Fibroblast of skin of abdomen (primary cell): ENCODE measurements around the gene NFATC2IP.
"Not testable (repeated sequence)": the region's sequence is repeated elsewhere in the genome, so short reads cannot be mapped to it uniquely, and the experiment has no call there.

Experiments
- DNase-seq: peaks from one replicate; pipeline ENCODE4 v3.0.0-alpha.2; 2013

The NFATC2IP gene

DNA sequence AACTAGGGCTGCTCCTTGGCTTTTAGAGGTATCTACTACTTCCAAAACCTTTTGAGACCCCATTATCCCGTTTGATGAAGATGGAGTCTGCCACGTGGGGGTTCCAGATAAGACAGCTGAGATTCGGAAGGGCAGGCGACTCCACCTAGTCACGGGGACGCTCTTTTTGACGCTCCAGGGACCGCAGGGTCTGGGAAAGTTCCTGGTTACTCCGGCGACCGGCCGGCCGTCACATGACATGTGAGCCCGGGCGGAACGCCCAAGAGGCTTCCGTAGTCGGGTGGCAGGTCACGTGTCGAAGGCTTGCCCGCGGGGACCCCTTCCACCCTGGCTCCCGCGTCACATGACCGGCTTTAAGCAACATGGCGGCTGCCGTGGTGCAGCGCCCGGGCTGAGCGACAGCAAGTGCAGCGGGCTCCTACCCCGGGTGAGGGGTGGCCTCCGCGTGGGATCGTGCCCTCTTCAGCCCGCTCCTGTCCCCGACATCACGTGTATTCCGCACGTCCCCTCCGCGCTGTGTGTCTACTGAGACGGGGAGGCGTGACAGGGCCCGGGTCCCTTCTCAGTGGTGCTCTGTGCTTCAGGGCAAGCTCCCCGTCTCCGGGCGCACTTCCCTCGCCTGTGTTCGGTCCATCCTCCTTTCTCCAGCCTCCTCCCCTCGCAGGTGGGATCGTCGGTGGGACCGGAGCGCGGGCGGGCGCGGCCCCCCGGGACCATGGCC is 23.9 kb downstream of the NFATC2IP start, which contains the start of gene SPNS1:
Gene SPNS1, plus strand, starts transcription at position 342 of the 721 bp plus-strand sequence. Its CDS starts 374 bp downstream, at position 716.
- DNase-seq = peak; percentile 97

DNA sequence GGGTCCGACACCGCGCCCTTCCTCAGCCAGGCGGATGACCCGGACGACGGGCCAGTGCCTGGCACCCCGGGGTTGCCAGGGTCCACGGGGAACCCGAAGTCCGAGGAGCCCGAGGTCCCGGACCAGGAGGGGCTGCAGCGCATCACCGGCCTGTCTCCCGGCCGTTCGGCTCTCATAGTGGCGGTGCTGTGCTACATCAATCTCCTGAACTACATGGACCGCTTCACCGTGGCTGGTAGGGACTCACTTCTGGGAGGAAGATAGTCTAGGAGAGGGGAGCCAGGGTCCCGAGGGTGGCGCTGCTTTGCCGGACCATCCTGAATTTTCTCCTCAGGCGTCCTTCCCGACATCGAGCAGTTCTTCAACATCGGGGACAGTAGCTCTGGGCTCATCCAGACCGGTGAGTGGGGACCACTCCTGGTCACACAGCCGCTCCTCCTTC is 24.4 kb downstream of the NFATC2IP start:
- DNase-seq = no peak

DNA sequence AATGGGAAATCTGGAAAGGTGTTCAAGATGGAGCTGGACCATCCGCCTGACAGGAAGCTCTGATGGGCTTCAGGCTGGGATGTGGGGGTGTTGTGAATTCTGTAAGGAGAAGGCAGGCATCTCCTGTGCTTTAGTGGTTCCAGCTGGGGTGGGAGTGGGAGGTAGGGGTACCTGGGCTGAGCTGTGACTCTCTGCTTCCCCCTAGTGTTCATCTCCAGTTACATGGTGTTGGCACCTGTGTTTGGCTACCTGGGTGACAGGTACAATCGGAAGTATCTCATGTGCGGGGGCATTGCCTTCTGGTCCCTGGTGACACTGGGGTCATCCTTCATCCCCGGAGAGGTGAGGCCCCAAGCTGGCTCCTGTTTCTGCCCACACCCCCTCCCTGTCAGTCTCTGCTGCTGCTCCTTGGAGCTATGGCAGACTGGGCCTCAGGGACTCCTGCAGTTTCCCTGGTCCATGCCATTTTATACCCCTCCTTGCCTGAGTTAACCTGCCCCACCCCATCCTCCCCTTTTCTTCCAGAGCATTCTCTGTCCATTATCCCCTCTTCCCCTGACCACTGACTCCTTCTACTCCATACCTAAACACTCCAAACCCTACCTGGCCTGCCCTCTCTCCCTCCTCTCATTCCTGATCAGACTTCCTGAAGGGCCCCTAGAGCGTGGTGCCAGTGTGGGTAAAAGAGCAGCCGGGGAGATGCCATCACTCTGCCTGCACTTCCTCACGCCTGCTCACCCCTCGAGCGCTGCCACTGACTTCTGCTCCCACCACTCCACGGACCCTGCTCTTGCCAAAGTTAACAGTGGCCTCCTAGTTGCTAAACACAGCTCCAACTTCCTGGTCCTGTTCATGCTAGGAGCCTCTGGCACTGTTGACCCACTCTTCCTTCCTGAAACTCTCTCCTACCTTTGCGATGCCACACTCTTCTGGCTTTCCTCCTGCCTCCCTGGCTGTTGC is 27.2 kb downstream of the NFATC2IP start:
- DNase-seq = no peak

DNA sequence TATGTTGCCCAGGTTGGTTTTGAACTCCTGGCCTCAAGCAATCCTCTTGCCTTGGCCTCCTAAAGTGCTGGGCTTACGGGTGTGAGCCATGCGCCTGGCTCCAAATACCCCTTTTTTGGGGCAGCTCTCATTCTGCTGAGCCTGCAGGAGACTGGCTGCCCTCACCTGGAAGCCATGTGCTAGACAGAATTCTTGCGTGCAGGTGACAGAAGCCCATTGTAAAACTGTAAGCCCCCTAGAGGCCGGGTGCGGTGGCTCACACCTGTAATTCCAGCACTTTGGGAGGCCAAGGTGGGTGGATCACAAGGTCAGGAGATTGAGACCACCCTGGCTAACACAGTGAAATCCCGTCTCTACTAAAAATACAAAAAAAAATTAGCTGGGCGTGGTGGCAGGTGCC is 29.6 kb downstream of the NFATC2IP start:
- not testable (repeated sequence) for DNase-seq

DNA sequence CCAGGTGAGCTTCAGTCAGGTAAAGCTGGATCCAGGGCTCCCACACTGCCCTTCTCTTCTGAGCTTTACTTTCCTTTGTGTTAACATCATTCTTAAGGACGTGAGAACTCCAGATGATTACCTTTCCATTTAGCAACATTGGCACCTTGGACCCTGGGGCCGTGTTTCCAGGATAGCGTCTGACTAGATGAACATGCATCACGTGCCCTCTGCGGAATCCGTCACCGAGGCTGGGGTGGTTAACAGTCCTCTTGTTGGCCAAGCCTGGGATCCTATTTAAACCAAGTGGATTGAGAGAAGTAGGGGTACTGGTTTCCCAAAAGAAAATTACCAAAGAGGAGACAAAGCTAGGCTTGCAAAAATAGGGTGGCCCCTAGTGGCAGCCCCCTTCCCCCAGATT is 30.2 kb downstream of the NFATC2IP start:
- DNase-seq = no peak

DNA sequence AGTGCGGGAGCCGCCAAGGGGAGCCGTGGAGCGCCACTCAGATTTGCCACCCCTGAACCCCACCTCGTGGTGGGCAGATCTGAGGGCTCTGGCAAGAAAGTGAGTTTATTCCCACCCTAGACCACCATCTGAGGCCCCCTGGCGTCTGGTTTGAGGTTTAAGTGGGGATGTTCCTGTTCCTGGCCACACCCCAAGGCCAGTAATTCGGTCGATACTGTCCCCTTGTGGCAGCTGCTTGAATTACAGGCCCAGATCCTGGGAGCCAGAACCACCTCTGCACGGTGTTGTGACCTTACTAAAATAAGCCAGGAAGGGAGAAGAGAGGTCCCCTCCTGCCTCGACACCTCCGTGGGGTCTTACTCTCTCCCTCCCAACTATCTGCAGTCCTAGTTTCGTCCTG is 30.8 kb downstream of the NFATC2IP start:
- no peak for DNase-seq

DNA sequence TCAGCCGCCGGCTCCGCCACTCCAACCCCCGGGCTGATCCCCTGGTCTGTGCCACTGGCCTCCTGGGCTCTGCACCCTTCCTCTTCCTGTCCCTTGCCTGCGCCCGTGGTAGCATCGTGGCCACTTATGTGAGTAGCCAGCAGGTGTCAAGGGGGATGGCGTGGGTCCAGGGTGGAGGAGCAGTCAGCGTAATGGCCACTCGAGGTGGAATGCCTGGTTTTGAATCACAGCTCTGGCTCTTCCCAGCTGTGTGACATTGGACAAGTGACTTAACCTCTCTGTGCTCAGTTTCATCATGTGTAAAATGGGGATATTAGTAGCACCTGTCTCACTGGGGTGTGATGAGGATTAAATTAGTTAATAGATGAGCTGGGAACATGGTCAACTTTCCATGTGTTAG is 31.7 kb downstream of the NFATC2IP start:
- no peak for DNase-seq

DNA sequence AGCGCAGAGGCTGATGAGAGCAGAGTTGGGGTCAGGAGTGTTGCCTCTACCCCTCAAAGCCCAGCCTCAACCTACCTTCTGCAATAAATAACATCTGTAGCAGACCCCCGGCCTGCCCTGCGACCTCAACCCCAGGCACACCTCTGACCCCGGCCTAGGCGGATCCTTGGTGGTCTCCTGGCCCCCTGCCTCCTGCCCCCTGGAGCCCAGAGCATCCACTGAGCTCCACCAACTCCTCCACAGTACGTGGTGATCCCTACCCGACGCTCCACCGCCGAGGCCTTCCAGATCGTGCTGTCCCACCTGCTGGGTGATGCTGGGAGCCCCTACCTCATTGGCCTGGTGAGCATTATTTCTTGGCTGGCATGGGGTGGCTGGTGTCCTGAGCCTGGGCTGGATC is 32.2 kb downstream of the NFATC2IP start:
- DNase-seq = no peak

DNA sequence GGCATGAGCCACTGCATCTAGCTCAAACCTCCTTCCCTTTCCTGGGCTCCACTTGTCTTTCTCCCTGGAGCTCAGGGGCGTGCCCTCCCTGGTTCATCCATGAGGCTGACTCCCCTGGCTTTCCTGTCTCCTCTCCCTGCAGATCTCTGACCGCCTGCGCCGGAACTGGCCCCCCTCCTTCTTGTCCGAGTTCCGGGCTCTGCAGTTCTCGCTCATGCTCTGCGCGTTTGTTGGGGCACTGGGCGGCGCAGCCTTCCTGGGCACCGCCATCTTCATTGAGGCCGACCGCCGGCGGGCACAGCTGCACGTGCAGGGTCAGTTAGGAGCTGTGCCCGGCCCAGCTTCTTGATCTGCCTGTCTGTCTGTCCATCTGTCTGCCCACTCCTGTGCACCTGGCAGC is 32.9 kb downstream of the NFATC2IP start:
- no peak for DNase-seq

DNA sequence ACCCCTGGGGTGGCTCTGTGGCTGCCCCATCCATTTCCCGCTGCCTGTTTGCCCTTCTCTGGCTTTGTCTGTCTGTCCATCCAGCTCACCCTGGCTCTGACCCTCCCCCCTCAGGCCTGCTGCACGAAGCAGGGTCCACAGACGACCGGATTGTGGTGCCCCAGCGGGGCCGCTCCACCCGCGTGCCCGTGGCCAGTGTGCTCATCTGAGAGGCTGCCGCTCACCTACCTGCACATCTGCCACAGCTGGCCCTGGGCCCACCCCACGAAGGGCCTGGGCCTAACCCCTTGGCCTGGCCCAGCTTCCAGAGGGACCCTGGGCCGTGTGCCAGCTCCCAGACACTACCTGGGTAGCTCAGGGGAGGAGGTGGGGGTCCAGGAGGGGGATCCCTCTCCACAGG is 33.4 kb downstream of the NFATC2IP start:
- no peak for DNase-seq

DNA sequence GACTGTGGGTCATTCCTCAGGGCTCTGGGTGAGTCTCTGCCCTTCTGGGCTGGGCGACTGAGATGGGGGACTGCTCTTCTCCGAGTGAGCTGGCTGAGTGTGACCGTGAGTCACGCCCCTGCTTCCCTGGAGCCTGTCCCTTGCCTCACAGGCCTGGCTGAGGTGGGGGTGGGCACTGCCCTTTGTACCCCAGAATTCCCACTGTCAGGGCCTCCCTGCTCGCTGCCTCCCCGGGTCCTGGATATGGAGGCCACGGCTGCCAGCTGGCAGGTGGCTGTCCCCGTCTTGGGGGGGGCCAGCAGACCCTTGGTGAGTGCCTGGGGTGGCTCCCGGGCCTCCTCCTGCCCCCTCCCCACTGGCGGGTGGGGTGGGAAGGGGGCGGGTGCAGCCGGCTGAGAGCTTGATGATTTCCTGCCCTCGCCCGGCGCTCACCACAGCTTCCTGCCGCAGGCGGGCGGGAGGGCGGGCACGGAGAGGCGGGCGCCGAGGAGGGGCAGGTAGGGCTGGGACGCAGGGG is 33.9 kb downstream of the NFATC2IP start, which contains the start of gene LAT:
Gene LAT, plus strand, starts transcription at position 434 of the 517 bp plus-strand sequence. CDS start 366 bp downstream, outside the sequence.
- DNase-seq = no peak

DNA sequence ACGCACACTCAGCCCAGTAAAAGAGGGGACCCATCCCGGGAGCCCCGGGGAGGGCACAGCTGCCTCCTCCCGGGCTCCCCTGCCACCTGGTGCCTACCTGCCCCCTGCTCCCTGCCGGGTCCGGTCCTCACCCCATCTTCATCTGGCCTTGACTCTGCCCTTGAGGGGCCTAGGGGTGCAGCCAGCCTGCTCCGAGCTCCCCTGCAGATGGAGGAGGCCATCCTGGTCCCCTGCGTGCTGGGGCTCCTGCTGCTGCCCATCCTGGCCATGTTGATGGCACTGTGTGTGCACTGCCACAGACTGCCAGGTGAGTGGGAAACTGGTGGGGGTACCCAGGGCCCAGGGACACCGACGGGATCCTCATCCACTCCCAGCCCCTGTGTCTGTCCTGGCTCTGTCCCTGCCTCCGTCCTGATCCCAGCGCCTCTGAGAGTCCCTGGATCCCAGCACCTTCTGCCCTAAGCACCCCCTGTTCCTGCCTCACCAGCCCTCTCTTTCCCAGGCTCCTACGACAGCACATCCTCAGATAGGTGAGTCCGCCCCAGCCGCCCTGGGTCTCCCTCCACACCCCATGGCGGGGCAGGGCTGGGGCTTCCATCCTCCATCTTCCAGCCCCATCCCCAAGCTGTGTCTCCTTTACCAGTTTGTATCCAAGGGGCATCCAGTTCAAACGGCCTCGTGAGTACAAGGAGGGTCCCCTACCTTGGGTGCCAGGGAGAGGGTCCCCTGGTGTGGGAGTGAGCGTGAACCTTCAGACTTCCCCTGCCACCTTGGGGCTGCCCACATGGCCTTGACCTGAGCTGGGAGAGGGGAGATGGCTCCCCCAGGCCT is 34.7 kb downstream of the NFATC2IP start:
- DNase-seq = no peak

DNA sequence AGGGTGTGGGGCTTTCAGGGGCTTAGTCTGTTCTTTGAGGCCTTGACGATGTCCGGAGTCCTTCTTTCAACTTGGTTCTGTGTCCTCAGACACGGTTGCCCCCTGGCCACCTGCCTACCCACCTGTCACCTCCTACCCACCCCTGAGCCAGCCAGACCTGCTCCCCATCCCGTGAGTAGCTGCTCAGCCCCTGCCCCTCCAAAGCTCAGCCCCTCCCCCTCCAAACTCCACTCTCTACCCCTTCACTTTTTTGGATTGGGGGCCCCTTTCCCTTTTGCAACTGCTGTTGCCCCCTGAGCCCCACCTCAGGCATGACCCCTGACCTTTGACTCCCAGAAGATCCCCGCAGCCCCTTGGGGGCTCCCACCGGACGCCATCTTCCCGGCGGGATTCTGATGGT is 35.3 kb downstream of the NFATC2IP start:
- no peak for DNase-seq

DNA sequence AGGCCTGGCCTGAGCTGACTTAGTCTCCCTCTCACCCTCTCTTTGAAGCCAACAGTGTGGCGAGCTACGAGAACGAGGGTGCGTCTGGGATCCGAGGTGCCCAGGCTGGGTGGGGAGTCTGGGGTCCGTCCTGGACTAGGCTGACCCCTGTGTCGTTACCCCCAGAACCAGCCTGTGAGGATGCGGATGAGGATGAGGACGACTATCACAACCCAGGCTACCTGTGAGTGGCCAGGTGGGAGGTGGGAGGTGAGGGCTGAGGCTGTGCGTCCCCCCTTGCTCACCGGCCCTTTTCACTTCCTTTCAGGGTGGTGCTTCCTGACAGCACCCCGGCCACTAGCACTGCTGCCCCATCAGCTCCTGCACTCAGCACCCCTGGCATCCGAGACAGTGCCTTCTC is 35.8 kb downstream of the NFATC2IP start:
- DNase-seq = no peak

DNA sequence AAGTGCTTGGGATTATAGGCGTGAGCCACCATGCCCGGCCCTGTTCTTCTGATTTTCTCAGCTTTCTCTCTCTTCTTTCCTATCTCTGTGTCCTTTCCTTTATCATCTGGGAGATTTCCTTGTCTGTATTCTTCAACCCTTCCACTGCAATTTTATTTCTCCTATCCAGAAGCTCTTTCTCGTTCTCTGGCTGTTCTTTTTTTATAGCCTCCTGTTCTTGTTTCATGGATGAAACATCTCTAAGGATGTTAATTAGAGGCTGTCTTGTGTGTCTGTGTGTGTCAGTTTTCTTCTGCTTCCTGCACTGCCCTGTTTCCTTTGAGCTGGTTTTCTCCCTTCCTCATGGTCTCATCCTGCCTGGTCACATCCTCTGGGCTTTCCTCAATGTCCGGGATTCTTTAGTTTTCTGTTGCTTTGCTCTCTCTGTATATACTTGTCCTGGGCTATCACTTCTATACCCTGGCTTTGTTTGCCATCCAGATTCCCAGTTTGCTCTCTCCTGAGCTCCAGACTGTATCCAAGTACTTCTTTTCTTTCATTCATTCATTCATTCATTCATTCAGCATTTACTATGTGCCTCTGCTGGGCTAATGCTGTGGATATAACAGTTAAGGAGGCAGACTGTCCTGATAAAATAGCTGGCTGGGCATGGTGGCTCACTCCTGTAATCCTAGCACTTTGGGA is 36.6 kb downstream of the NFATC2IP start:
- DNase-seq = no peak

DNA sequence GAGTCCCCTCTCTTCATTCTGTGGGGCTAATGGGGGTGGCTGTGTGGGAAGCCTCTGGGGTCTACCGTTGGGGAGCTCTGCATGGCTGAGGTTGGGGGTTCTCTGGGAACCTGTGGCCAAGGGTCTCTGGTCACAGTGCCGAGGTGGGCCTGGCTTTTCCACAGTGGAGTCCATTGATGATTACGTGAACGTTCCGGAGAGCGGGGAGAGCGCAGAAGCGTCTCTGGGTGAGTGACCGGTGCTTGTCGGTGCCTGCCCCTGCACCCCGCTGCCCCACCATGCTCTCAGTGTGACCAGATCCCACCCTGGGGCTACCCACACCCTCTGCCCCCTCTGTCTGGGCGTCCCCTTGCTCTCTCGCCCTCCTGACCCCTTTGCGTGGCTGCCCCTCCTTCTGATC is 38.6 kb downstream of the NFATC2IP start:
- DNase-seq = no peak

DNA sequence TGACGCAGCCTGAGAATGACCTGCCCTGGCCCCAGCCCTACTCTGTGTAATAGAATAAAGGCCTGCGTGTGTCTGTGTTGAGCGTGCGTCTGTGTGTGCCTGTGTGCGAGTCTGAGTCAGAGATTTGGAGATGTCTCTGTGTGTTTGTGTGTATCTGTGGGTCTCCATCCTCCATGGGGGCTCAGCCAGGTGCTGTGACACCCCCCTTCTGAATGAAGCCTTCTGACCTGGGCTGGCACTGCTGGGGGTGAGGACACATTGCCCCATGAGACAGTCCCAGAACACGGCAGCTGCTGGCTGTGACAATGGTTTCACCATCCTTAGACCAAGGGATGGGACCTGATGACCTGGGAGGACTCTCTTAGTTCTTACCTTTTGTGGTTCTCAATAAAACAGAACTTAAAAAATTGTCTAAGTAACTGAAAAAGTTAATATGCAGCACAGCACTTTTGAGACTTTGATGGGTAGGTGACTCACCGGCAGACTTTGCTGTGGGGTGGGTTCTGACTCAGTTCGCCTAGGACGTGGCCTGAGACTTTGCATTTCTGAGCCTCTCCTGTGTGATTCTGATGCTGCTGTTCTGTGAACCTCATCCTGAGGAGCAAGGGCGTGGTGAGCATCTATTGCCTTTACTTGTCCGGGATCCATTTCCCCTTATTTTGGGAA is 39.8 kb downstream of the NFATC2IP start:
- DNase-seq = no peak

DNA sequence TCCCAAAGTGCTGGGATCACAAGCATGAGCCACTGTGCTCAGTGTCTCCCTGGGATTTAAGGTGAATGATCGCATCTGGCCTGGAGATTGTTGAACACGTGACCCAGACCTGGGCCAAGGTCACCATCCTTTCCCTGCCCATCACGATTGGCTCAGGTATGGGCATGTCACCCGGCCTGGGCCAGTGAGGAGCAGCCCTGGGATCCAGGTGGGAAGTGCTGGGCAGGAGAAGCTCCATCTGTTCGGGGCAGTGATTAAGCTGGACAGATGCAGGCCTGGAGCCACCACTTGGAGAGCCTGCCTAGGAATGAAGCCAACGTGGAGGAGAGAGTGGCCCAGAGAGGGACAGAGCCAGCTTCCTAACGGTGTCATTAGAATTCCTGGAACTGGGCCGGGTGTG is 41.0 kb downstream of the NFATC2IP start:
- DNase-seq = no peak

DNA sequence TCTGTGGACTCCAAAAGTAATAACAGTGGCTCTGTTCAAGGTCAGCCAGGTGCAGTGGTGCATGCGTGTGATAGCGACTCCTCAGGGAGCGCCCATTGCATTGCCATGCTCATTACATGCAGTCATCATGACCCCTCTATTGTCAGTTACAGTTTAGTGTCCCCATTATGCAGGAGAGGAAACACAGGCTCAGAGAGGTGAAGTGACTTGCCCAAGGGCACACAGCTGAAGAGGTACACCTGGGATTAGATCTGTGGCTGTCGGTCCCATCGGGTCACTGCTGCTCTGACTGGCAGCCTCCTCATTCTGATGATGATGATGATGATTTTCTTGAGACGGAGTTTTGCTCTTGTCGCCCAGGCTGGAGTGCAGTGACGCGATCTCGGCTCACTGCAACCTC is 41.8 kb downstream of the NFATC2IP start:
- DNase-seq = no peak

DNA sequence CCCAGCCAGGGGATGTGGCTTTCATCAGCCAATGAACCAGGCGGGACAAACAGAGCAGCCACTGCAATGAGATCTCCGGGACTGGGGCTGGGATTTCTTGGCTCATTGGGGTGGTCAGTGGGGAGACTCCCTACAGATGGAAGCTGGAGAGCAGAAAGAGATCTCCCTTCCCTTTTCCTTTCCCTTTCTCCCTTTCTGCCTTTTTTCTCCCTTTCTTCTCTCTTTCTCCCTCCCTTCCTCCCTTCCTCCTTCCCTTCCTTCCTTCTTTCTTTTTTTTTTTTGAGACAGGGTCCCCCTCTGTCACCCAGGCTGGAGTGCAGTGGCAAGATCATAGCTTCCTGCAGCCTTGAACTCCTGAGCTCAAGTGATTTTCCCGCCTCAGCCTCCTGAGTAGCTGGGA is 48.1 kb downstream of the NFATC2IP start:
- no peak for DNase-seq

DNA sequence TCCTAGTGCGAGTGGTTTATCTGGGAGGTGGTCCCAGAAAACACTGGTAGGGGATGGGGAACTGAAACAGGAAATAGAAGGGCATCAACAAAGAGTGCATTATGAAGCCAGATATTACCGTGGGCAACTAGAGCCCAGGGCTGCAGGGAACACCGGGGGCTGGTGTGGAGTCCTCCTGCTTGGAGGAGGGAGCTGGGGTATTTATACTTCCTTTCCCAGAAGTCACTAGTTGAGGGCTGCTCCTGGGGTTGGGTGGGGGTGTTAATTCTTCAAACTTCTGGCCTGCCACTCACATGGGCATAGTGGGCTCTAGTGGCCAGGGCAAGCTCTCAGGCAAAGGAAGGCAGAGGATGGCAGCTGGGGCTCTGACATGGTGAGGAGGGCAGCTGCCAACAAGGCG is 48.8 kb downstream of the NFATC2IP start:
- no peak for DNase-seq
